Psoas muscle (tissue), 8 donors: ENCODE data around the gene GPR89A. TPM values are rescaled to one million over a fixed set of nuclear protein-coding genes. Genes with fewer than 3 reads are reported as not detected.
"Not testable (repeated sequence)": the region's sequence is repeated elsewhere in the genome, so short reads cannot be mapped to it uniquely, and the experiment has no call there.

Experiments
- ATAC-seq, 4 donors: fragments of 200-7000 bp; cut with Tn5 transposase; one replicate each; pipeline ENCODE4 v1.9.1; 2020; ENCODE audit warnings: moderate library complexity in 3 of 4, mild to moderate bottlenecking in 2 of 4
- DNase-seq, 2 donors: peaks; one replicate each; pipeline ENCODE4 v3.0.0-alpha.2; 2020
- H3K27ac ChIP-seq: fragments of 200-600 bp; one replicate; pipeline ENCODE4 v1.8.0; 2022
- H3K27me3 ChIP-seq, 3 donors: fragments of 200-600 bp in 1 of 3; one replicate each; pipeline versions ENCODE4 v1.6.1 to v1.8.0; 2013 to 2022; ENCODE audit warnings: low read length in 2 of 3, mild to moderate bottlenecking in 2 of 3, moderate library complexity in 1 of 3; ENCODE audit not compliant: insufficient read depth in 3 of 3
- H3K36me3 ChIP-seq, 2 donors: fragments of 200-600 bp in 1 of 2; one replicate each; pipeline versions ENCODE4 v1.6.1 to v1.8.0; 2013 to 2022; ENCODE audit warnings: low read depth in 1 of 2, mild to moderate bottlenecking in 1 of 2, moderate library complexity in 1 of 2; ENCODE audit not compliant: insufficient read depth in 1 of 2
- H3K4me1 ChIP-seq: fragments of 200-600 bp; one replicate; pipeline ENCODE4 v1.8.0; 2022
- H3K4me3 ChIP-seq: fragments of 200-600 bp; one replicate; pipeline ENCODE4 v1.8.0; 2022; ENCODE audit warnings: mild to moderate bottlenecking
- H3K9me3 ChIP-seq: fragments of 200-600 bp; one replicate; pipeline ENCODE4 v1.8.0; 2022
- CTCF ChIP-seq: fragments of 200-600 bp; IDR thresholded peaks from one replicate; pipeline ENCODE4 v1.8.0; 2022; ENCODE audit warnings: antibody characterized with exemption
- WGBS, 3 donors: extraction: QIAGEN DNeasy Blood & Tissue Kit; methylation state at CpG; one replicate each; pipeline versions ENCODE4 v1.1.6 to v1.1.7; 2013; 5-methylcytosine and 5-hydroxymethylcytosine counted together
- intact Hi-C, 2 donors: fragments of 100-400 bp; cut with DNase I; formaldehyde crosslinking; loops; one replicate each; pipeline versions ENCODE4 v1.11.0 to v1.14.2; 2022
- polyA plus RNA-seq, 3 donors: library from polyadenylated mRNA; stranded (reverse); fragments of 200-250 nt; gene quantifications; one replicate each; pipeline ENCODE4 v1.2.3, GENCODE V29; 2013
- total RNA-seq, 4 donors: library from RNA; stranded (reverse); fragmentation: NEBNext Ultra II Directional in 2 of 4; extraction: Animal tissue kit (Norgen Biotek cat#: 25700) in 2 of 4; gene quantifications; one replicate each; pipeline versions ENCODE4 v1.2.1 to v1.2.4, GENCODE V29; 2021 to 2023
- donor health status: healthy with polysubstance abuse.
- donor health status: DM: no; HTN: no; CAD: no; lungs with moderate emphysema.
- donor health status: Bipolar disorder and iron deficiency.
- donor health status: healthy.
- donor health status: DM: yes; HTN: yes; CAD: no.
- donor health status: DM: no; HTN: no; CAD: no.
- donor health status: DM: no; HTN: no; CAD: no.
- donor health status: DM: yes; HTN: yes; CAD: no.

Gene GPR89A
- total and polyA plus RNA-seq, 7 donors: 7.6 to 12.8 (median 11.1) TPM

GRCh38 chr1:145714524-145715111 is 106.8 kb downstream of the GPR89A start:
- Histone ChIP-seq H3K4me3 (no peak overlapping the region), H3K27ac (no peak overlapping the region), H3K27me3 (no peaks in the 10 kb centered on the region), H3K36me3 (no peaks in the 10 kb centered on the region), H3K9me3 (no peaks in the 10 kb centered on the region), H3K4me1 (no peaks in the 10 kb centered on the region)
- no peak for ATAC-seq
- TF ChIP-seq CTCF: no peak
- intact Hi-C loops: no loop called here
- 49 to 61% (median 50%) methylated on average over 6 of the region's 6 CpGs for WGBS, 3 donors
- DNase-seq: no peak

- Histone ChIP-seq H3K4me1 (peaks cover 6% of the 10 kb centered on the region), H3K9me3 (no peaks in the 10 kb centered on the region), H3K27me3 (no peaks in the 10 kb centered on the region), H3K27ac (no peak overlapping the region), H3K36me3 (no peaks in the 10 kb centered on the region), H3K4me3 (no peak overlapping the region)
- ATAC-seq (no peak), DNase-seq (no peak)
- 76 to 86% (median 83%) methylated on average over 10 of the region's 10 CpGs for WGBS, 3 donors
- TF ChIP-seq CTCF: no peak
- intact Hi-C loops: no loop called here
Measured at GRCh38 chr1:145716641-145717345, 109.0 kb downstream of the GPR89A start.

- Histone ChIP-seq H3K27ac (no peak overlapping the region), H3K27me3 (no peaks in the 10 kb centered on the region), H3K4me1 (peaks cover 6% of the 10 kb centered on the region), H3K4me3 (no peak overlapping the region), H3K9me3 (no peaks in the 10 kb centered on the region), H3K36me3 (no peaks in the 10 kb centered on the region)
- 11 to 20% (median 20%) methylated on average over 1 of the region's 1 CpG for WGBS, 3 donors
- ATAC-seq (no peak), DNase-seq (no peak)
- no peak for TF ChIP-seq CTCF
- intact Hi-C loops: no loop called here
Measured at GRCh38 chr1:145717833-145718232, 110.0 kb downstream of the GPR89A start.

- H3K9me3 ChIP-seq, H3K4me1 ChIP-seq, DNase-seq, H3K27ac ChIP-seq, intact Hi-C loops, H3K36me3 ChIP-seq, H3K4me3 ChIP-seq, ATAC-seq, H3K27me3 ChIP-seq: not testable (repeated sequence)
- 96 to 98% (median 97%) methylated on average over 5 of the region's 5 CpGs for WGBS, 3 donors
Measured at GRCh38 chr1:145718465-145718864, 110.7 kb downstream of the GPR89A start.

- no peak for TF ChIP-seq CTCF
- Histone ChIP-seq H3K27me3 (no peaks in the 10 kb centered on the region), H3K27ac (no peak within 1 kb of the TSS), H3K4me1 (peaks cover 6% of the 10 kb centered on the region), H3K9me3 (no peaks in the 10 kb centered on the region), H3K36me3 (no peaks in the 10 kb centered on the region), H3K4me3 (no peak within 1 kb of the TSS)
- WGBS, 3 donors: 87 to 89% (median 89%) methylated on average over 12 of the region's 12 CpGs
- intact Hi-C loops: no loop called here
- ATAC-seq: no peak
- DNase-seq: no peak
Measured at GRCh38 chr1:145719230-145720079, 111.7 kb downstream of the GPR89A start, which contains the start of gene CD160. Gene CD160 (plus strand): TSS chr1:145719499. CDS start chr1:145728328, 8,829 bp downstream.
